ENCODE data around the gene EPM2A.
"Not testable (repeated sequence)": the region's sequence is repeated elsewhere in the genome, so short reads cannot be mapped to it uniquely, and the experiment has no call there.

Gene EPM2A

GRCh38 chr6:145729887-145730286 is 5.4 kb downstream of the EPM2A start:
- DNase-seq (ENCODE audit: low spot score), result no peak

GRCh38 chr6:145728444-145729385 is 6.6 kb downstream of the EPM2A start:
- DNase-seq (ENCODE audit: low spot score), result no peak

DNA sequence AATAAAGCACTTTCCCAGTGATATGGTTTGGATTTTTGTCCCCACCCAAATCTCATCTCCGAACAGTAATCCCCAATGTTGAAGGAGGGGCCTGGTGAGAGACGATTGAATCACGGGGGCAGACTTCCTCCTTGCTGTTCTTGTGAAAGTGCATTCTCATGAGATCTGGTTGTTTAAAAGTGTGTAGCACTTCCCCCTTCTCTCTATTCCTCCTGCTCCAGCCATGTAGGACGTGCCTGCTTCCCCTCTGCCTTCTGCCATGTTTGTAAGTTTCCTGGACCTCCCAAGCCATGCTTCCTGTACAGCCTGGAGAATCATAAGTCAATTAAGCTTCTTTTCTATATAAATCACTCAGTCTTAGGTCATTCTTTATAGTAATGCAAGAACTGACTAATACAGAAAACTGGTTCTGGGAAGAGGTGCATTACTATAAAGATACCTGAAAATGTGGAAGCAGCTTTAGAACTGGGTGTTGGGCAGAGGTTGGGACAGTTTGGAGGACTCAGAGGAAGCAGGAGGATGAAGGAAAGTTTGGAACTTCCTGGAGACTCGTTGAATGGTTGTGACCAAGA is 7.4 kb downstream of the EPM2A start:
- no peak for DNase-seq (ENCODE audit: low spot score)

- no peak for DNase-seq (ENCODE audit: low spot score)
Measured at GRCh38 chr6:145725570-145725969, 9.8 kb downstream of the EPM2A start.

DNA sequence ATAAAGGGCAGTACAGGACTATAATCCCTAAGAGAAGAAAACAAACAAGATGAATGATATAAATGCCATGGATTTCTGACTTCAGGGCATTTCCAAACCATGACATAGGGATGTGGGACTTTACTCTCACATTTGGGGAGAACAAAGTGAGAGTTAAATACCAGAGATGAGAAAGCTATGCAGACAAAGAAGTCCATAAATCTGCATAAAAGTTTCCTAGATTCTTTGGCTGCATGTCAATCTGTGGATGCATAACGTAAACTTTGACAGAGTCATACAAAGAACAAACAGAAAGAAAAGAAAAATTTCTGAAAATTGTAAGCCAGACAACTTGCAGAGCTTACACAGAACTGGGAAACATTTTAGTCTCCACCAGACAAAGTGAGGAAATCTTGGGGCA is 11.7 kb downstream of the EPM2A start:
- no peak for DNase-seq (ENCODE audit: low spot score)

- DNase-seq (ENCODE audit: low spot score), result no peak
Measured at GRCh38 chr6:145722190-145722589, 13.1 kb downstream of the EPM2A start.

DNA sequence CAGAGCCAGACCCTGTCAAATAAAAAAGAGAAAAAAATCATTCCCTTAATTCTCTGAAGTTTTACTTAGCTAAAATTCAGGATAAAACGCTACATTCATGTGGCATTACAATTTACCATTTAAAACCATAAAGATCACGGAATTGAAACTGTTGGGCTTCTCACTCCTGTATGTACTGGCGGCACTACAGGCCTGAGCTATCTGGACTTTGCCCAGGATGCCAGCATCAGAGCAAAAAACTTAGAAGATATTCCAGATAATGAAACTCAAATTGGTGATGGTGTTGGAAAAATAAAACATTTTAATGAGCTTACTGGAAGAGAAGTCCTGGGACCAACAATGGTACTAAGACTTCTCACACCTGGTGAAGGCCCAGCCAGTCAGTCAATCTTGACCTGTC is 14.2 kb downstream of the EPM2A start:
- no peak for DNase-seq (ENCODE audit: low spot score)

DNA sequence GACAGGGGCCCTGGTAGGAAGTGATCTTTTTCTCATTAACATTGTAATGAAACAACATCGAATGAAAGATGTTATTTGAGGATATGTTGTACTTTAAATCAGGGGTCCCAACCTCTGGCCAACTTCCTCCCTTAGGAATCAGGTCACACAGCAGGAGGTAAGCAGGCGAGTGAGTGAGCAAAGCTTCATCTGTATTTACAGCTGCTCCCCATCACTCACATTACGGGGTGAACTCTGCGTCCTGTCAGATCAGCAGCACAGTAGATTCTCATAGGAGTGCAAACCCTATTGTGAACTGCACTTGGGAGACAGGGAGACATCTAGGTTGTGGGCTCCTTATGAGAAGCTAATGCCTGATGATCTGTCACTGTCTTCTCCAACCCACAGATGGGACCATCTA is 19.9 kb downstream of the EPM2A start:
- DNase-seq (ENCODE audit: low spot score), result no peak

DNA sequence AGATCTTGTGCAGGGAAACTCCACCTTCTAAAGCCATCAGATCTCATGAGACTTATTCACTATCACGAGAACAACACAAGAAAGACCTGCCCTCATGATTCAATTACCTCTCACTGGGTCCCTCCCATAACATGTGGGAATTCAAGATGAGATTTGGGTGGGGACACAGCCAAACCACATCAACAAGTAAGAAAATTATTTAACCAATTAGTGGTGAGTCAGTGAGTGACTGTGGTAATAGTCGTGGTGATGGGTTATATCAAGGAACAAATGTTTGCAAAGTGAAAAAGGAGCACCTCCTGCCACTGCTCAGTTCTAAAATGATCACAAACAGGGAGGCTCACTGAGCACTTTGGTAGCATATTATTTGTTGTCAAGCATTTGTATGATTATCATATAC is 20.6 kb downstream of the EPM2A start:
- DNase-seq (ENCODE audit: low spot score), result no peak

GRCh38 chr6:145713773-145714172 is 21.5 kb downstream of the EPM2A start:
- DNase-seq (ENCODE audit: low spot score), result no peak

DNA sequence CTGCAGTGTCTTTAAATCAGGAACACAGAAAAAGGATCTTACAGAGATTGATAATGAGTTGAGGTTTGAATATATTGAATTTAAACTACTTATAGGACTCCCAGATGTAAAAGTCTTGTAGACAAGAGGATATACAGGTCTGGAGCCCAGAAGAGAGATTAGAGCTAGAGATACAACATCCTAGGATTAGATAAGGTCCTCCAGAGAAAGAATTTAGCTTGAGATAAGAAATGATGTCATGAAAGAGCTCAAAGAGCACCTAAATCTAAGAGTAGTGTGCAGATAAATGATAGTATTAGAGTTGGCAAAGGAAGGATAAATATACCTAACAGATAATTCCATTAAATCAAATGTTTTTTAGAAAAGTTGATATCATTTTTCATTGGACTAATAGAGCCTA is 23.9 kb downstream of the EPM2A start:
- DNase-seq (ENCODE audit: low spot score), result no peak

DNA sequence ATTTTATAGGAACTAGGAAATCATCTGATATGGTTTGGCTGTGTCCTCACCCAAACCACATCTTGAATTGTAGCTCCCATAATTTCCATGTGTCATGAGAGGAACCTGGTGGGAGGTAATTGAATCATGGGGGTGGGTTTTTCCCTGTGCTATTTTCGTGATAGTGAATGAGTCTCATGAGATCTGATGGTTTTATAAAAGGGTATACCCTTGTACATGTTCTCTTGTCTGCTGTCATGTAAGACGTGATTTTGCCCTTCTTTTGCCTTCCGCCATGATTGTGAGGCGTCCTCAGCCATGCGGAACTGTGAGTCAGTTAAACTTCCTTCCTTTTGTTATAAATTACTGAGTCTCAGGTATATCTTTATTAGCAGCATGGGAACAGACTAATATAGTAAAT is 27.9 kb downstream of the EPM2A start:
- DNase-seq (ENCODE audit: low spot score), result no peak

DNA sequence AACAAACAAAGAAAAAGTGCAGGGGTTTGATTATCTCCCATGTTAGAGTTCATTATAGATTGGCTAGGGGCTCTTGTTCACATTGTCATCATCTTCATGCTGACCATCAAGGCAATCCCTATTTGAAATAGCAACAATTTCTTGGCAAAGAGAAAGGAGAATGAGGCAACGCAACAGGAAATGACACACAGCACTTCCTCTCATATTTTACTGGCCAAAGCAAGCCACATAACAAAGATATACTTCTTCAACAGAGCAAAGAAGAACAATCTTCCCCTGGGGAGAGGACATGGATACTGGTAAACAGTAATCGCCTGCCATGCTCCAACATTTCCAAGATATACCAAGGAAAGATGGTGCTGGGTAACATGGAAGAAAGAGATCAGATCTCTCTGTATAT is 29.8 kb downstream of the EPM2A start:
- no peak for DNase-seq (ENCODE audit: low spot score)

DNA sequence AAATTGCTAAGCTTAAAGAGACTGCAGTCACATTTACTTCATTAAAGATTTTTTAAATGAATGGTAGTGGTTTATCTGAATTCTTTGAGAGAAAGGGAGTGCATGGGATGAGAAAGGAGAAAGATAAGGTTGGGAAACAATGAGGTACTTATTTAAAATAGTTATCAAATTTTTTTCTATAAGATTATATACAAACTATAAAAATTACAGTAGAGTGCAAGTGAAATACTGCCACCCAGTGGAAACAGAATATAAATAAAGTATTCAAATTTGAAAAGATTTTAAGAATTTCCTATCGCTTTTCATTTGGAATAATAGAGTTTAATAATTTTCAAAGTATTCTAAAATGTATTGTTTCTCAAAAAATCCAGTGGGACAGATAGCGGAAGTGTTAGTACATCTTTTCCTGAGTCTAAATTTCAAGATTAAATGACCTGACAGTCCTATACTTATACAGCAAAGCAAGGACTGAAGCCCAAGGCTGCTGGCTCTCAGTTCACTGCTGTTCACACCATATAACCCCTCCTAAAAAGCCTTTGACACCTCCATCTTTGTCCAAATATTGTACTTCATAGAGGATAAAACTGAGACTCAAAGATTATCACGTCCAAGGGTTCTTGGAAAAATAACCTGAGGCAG is 31.1 kb downstream of the EPM2A start:
- DNase-seq (ENCODE audit: low spot score), result no peak

DNA sequence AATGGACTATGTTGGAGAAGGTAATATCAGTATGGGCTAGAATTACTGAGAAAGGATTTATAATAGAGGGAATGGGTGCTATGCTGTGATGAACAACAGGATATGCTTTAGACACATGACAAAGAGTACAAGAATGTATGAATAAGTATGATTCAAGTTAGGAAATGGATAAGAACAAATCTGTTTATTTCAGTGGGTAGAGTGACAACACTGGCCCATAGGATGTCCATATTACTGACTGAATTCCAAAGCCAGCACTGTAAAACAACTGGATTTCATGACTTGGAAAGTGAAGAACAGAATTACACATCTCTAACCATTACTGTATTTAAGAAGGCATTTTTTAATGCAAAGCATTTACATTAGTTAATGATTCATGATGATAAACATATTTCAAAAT is 35.9 kb downstream of the EPM2A start:
- no peak for DNase-seq (ENCODE audit: low spot score)

- not testable (repeated sequence) for DNase-seq (ENCODE audit: low spot score)
Measured at GRCh38 chr6:145697401-145697800, 37.9 kb downstream of the EPM2A start.

GRCh38 chr6:145694083-145694737 is 41.1 kb downstream of the EPM2A start:
- no peak for DNase-seq (ENCODE audit: low spot score)

- no peak for DNase-seq (ENCODE audit: low spot score)
Measured at GRCh38 chr6:145690969-145691368, 44.4 kb downstream of the EPM2A start.

GRCh38 chr6:145689529-145689928 is 45.8 kb downstream of the EPM2A start:
- DNase-seq (ENCODE audit: low spot score), result no peak

- DNase-seq (ENCODE audit: low spot score), result no peak
Measured at GRCh38 chr6:145688493-145688905, 46.8 kb downstream of the EPM2A start.

DNA sequence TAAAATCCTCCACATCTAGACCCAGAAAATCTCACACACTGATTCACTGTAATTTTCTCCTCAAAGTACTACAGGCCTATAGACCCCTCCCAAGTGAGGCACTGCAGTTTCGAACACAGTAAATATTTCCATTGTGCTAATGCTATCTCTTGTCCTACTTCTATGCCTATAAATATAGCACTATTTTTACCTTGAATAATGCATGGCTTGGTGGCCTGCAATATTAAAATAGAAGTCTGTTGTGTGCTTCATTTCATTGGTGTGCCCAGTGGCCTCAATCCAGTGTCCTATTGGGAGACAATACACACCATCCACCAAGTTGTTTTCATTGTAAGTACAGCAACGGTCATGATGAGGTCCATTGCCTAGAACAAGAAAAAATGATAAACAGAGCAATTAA is 49.4 kb downstream of the EPM2A start:
- DNase-seq (ENCODE audit: low spot score), result no peak

DNA sequence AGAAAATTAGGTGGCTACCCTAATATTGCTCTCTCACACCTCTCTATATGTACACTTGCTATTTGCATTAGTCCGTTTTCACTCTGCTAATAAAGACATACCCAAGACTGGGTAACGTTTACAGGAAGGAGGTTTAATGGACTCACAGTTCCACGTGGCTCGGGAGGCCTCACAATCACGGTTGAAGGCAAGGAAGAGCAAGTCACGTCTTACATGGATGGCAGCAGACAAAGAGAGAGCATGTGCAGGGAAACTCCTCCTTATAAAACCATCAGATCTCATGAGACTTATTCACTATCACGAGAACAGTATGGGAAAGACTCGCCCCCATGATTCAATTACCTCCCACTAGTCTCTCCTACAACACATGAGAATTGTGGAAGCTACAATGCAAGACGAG is 53.4 kb downstream of the EPM2A start:
- no peak for DNase-seq (ENCODE audit: low spot score)

GRCh38 chr6:145673504-145673903 is 61.8 kb downstream of the EPM2A start:
- no peak for DNase-seq (ENCODE audit: low spot score)
